Sigmoid colon (tissue), 4 donors: ENCODE results near the gene OR52H1.

ENCODE experiments used
- CTCF ChIP-seq, 4 experiments: fragments of 450-650 bp in 3 of 4; fragments of 200-600 bp in 1 of 4; IDR thresholded peaks; one replicate each; pipeline ENCODE4 v1.5.1; 2016 to 2019; ENCODE audit warnings: antibody characterized with exemption in 4 of 4, mild to moderate bottlenecking in 3 of 4, moderate library complexity in 2 of 4
- EP300 ChIP-seq, 4 donors: sonication (generic); formaldehyde crosslinking; IDR thresholded peaks; one replicate each; pipeline ENCODE4 v1.6.1; 2017; ENCODE audit warnings: antibody characterized with exemption in 4 of 4
- POLR2A ChIP-seq, 2 donors: fragments of 450-650 bp; IDR thresholded peaks; one replicate each; pipeline ENCODE4 v1.6.1; 2016; ENCODE audit warnings: antibody characterized with exemption in 2 of 2, mild to moderate bottlenecking in 2 of 2, moderate library complexity in 2 of 2
- POLR2AphosphoS5 ChIP-seq, 4 donors: sonication (generic); formaldehyde crosslinking; IDR thresholded peaks; one replicate each; pipeline ENCODE4 v1.6.1; 2017; ENCODE audit warnings: antibody characterized with exemption in 4 of 4

DNA sequence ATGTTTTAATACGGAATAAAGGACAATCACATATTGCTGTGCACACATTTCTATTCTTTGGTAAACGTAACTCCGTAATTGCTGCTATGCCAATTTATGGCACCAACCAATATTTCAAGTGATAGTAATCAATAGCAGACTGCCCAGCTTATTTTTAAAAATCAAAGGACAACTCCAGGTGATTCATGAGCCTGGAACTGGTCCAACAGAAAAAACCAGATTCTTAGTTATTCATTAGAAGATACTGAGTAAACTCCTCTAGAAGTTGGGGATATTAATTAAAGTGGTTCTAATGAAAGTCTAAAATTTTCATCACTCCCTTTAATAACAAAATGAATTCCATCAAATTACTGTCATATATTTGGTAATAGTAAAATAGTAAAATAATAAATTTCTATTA lies 9.4 kb upstream of the OR52H1 start:
- TF ChIP-seq POLR2A (IDR thresholded peaks at IDR 0.05), result no peak
- no peak for TF ChIP-seq CTCF (IDR thresholded peaks at IDR 0.05)
- no peak for TF ChIP-seq POLR2AphosphoS5 (IDR thresholded peaks at IDR 0.05)
- no peak for TF ChIP-seq EP300 (IDR thresholded peaks at IDR 0.05)
